IMR-90 (cell line): ENCODE results near the gene SF3A2. TPM values are rescaled to one million over a fixed set of nuclear protein-coding genes. Genes with fewer than 3 reads are reported as not detected.

Source experiments
- ATAC-seq: fragments of 200-7000 bp; cut with Tn5 transposase; 2 replicates; pipeline ENCODE4 v1.9.1; 2020; ENCODE audit warnings: low read depth, mild to moderate bottlenecking, moderate library complexity
- BruUV-seq: library from RNA; stranded (reverse); fragments of 400-500 nt; replicated peaks from 2 replicates; lab custom pipeline; 2021; lab: Mats Ljungman, UMichigan
- CTCF ChIA-PET: fragments of 300-600 bp; formaldehyde crosslinking; extraction: SDS; loops from one replicate; lab custom pipeline; 2021; ENCODE audit warnings: antibody characterized with exemption; lab: Yijun Ruan, JAX
- POLR2A ChIA-PET: fragments of 300-600 bp; sonication (Branson Sonifier 250); formaldehyde crosslinking; loops from one replicate; lab custom pipeline; 2022; ENCODE audit warnings: antibody characterized with exemption; ENCODE audit not compliant: unreplicated experiment; lab: Charles Lee
- DNase-seq: peaks from one replicate; pipeline ENCODE4 v3.0.0; 2013
- H2AFZ ChIP-seq: replicated peaks from 2 replicates; pipeline ENCODE3; 2013; ENCODE audit warnings: low read length, mild to moderate bottlenecking; ENCODE audit not compliant: poor library complexity
- H2AK5ac ChIP-seq: 2 replicates; pipeline ENCODE4 v1.6.1; 2013; ENCODE audit warnings: low read depth, low read length, inconsistent platforms
- H2AK9ac ChIP-seq: replicated peaks from 2 replicates; pipeline ENCODE3; 2013; ENCODE audit warnings: mild to moderate bottlenecking, low read depth, low read length, moderate library complexity; ENCODE audit not compliant: poor library complexity
- H2BK120ac ChIP-seq: 2 replicates; pipeline ENCODE4 v1.6.1; 2013; ENCODE audit warnings: low read depth, low read length, inconsistent platforms
- H2BK15ac ChIP-seq: 3 replicates; pipeline ENCODE4 v1.6.1; 2013; ENCODE audit warnings: low read depth, low read length, inconsistent platforms
- H2BK20ac ChIP-seq: 2 replicates; pipeline ENCODE4 v1.6.1; 2013; ENCODE audit warnings: low read depth, mild to moderate bottlenecking, inconsistent platforms, low read length, moderate library complexity
- H2BK5ac ChIP-seq: 2 replicates; pipeline ENCODE4 v1.6.1; 2013; ENCODE audit warnings: mild to moderate bottlenecking, low read depth, low read length, inconsistent platforms; ENCODE audit not compliant: poor library complexity, severe bottlenecking
- H3K14ac ChIP-seq: replicated peaks from 2 replicates; pipeline ENCODE4 v1.6.1; 2013; ENCODE audit warnings: low read depth, low read length, inconsistent platforms
- H3K18ac ChIP-seq: 2 replicates; pipeline ENCODE4 v1.6.1; 2013; ENCODE audit warnings: low read depth, low read length, control low read depth
- H3K23ac ChIP-seq: 2 replicates; pipeline ENCODE4 v1.6.1; 2013; ENCODE audit warnings: low read depth, low read length, inconsistent platforms
- H3K27ac ChIP-seq: 2 replicates; pipeline ENCODE4 v1.5.1; 2013; ENCODE audit warnings: mild to moderate bottlenecking, control low read depth, low read length; ENCODE audit not compliant: insufficient read depth
- H3K27me3 ChIP-seq: 2 replicates; pipeline ENCODE4 v1.6.1; 2013; ENCODE audit warnings: low read length; ENCODE audit not compliant: control insufficient read depth, insufficient read depth
- H3K36me3 ChIP-seq: 2 replicates; pipeline ENCODE4 v1.6.1; 2013; ENCODE audit warnings: low read length, mixed read lengths; ENCODE audit not compliant: control insufficient read depth, insufficient read depth
- H3K4ac ChIP-seq: 2 replicates; pipeline ENCODE4 v1.6.1; 2013; ENCODE audit warnings: low read depth, low read length, inconsistent platforms
- H3K4me1 ChIP-seq: 2 replicates; pipeline ENCODE4 v1.6.1; 2013; ENCODE audit warnings: low read length, mixed read lengths; ENCODE audit not compliant: control insufficient read depth, insufficient read depth
- H3K4me2 ChIP-seq: 2 replicates; pipeline ENCODE4 v1.6.1; 2013; ENCODE audit warnings: low read depth, mild to moderate bottlenecking, control low read depth, low read length, moderate library complexity
- H3K4me3 ChIP-seq: 2 replicates; pipeline ENCODE4 v1.5.1; 2013; ENCODE audit warnings: low read depth, mild to moderate bottlenecking, control low read depth, low read length, moderate library complexity; ENCODE audit not compliant: insufficient read depth
- H3K56ac ChIP-seq: 2 replicates; pipeline ENCODE4 v1.6.1; 2013; ENCODE audit warnings: low read length, inconsistent platforms; ENCODE audit not compliant: insufficient read depth; ENCODE audit errors: extremely low read depth
- H3K79me1 ChIP-seq, 2 experiments: 2 replicates each; pipeline ENCODE4 v1.6.1; 2013; ENCODE audit warnings: low read length in 2 of 2, inconsistent platforms in 1 of 2, low read depth in 1 of 2
- H3K9ac ChIP-seq: 2 replicates; pipeline ENCODE4 v1.6.1; 2013; ENCODE audit warnings: low read depth, low read length, control low read depth
- H3K9me1 ChIP-seq: 2 replicates; pipeline ENCODE4 v1.6.1; 2013; ENCODE audit warnings: low read length, inconsistent platforms; ENCODE audit not compliant: insufficient read depth
- H3K9me3 ChIP-seq: 2 replicates; pipeline ENCODE4 v1.6.1; 2013; ENCODE audit warnings: low read length; ENCODE audit not compliant: control insufficient read depth, insufficient read depth
- H4K20me1 ChIP-seq: 2 replicates; pipeline ENCODE4 v1.6.1; 2013; ENCODE audit warnings: low read length, inconsistent platforms; ENCODE audit not compliant: insufficient read depth
- H4K5ac ChIP-seq: 2 replicates; pipeline ENCODE4 v1.6.1; 2013; ENCODE audit warnings: mild to moderate bottlenecking, low read depth, low read length, control low read depth
- H4K8ac ChIP-seq, 2 experiments: 2 replicates each; pipeline ENCODE4 v1.6.1; 2013; ENCODE audit warnings: low read depth in 2 of 2, low read length in 2 of 2, control low read depth in 1 of 2, inconsistent platforms in 1 of 2
- H4K91ac ChIP-seq: 2 replicates; pipeline ENCODE4 v1.6.1; 2013; ENCODE audit warnings: low read depth, low read length, inconsistent platforms; ENCODE audit not compliant: insufficient read depth
- BHLHE40 ChIP-seq: fragments of 150-350 bp; IDR thresholded peaks from 2 replicates; pipeline ENCODE4 v1.6.1; 2016; ENCODE audit warnings: mild to moderate bottlenecking, low read depth, low read length
- MAFK ChIP-seq: IDR thresholded peaks from 2 replicates; pipeline ENCODE4 v1.6.1; 2012; ENCODE audit warnings: low read depth, low read length, improper control_type of control experiment
- POLR2A ChIP-seq: IDR thresholded peaks from 2 replicates; pipeline ENCODE4 v1.6.1; 2012; ENCODE audit warnings: mild to moderate bottlenecking, low read depth, low read length
- USF2 ChIP-seq: fragments of 150-350 bp; IDR thresholded peaks from 2 replicates; pipeline ENCODE4 v1.6.1; 2017; ENCODE audit warnings: mild to moderate bottlenecking, antibody characterized with exemption, low read length, low read depth
- WGBS, 2 experiments: methylation state at CpG; one replicate each; pipeline versions ENCODE4 v1.1.5 to v1.1.7; 2013; ENCODE audit warnings: missing lambda C conversion rate in 2 of 2; ENCODE audit not compliant: insufficient read length in 1 of 2; ENCODE audit errors: extremely low coverage in 2 of 2; 5-methylcytosine and 5-hydroxymethylcytosine counted together
- dilution Hi-C: fragments of 300-500 bp; cut with HindIII; formaldehyde crosslinking; loops from one replicate; pipeline ENCODE4 v1.14.3; 2018; ENCODE audit warnings: low sequenced_read_pairs; ENCODE audit not compliant: unreplicated experiment
- in situ Hi-C: fragments of 300-500 bp; cut with MboI; formaldehyde crosslinking; loops from 3 replicates; pipeline ENCODE4 v1.14.3; 2019; ENCODE audit warnings: low sequenced_read_pairs, inconsistent platforms, mixed read lengths
- intact Hi-C: fragments of 100-400 bp; cut with micrococcal nuclease; formaldehyde crosslinking; loops from 2 replicates; pipeline ENCODE4 v1.10.0; 2022
- polyA plus RNA-seq, 3 experiments: library from polyadenylated mRNA; depleted of rRNA; stranded (reverse); fragments of >200 nt; gene quantifications; 2 replicates each; pipeline ENCODE4 v1.2.3, GENCODE V29; 2012; ENCODE audit warnings: low replicate concordance in 1 of 3
- total RNA-seq: library from RNA; depleted of rRNA; stranded (reverse); fragments of >200 nt; gene quantifications from 2 replicates; pipeline ENCODE4 v1.2.3, GENCODE V29; 2012

SF3A2 gene
- total and polyA plus RNA-seq, 2 of the 4 experiments (the other 2 are of a cell fraction), result 4.8 to 34.5 TPM

- no peak for TF ChIP-seq MAFK
- no peak for TF ChIP-seq POLR2A
Measured at GRCh38 chr19:2192862-2193261, 43.8 kb upstream of the SF3A2 start (continued).

GRCh38 chr19:2193807-2194206, 42.8 kb upstream of the SF3A2 start:
- no peak overlapping the region for H3K4ac ChIP-seq
- ChIA-PET CTCF (no interaction called here), POLR2A (no interaction called here)
- ATAC-seq (no peak), DNase-seq (no peak)
- dilution Hi-C loops, result no loop called here
- no peak overlapping the region for H2BK20ac ChIP-seq
- peaks cover 35% of the 10 kb centered on the region for H4K20me1 ChIP-seq
- H2BK120ac ChIP-seq, result no peak overlapping the region
- no peak overlapping the region for H3K23ac ChIP-seq
- in situ Hi-C loops, result no loop called here
- no peak overlapping the region for H2AFZ ChIP-seq
- H3K4me1 ChIP-seq, result no peaks in the 10 kb centered on the region; the same call in 1 of the 2 replicates
- no peak overlapping the region for H4K5ac ChIP-seq
- no TSS peak for BruUV-seq
- H3K4me3 ChIP-seq, result no peak overlapping the region
- H3K79me1 ChIP-seq, result peaks cover 17 to 86% of the 10 kb centered on the region in 2 experiments
- H3K27ac ChIP-seq, result no peak overlapping the region
- H3K4me2 ChIP-seq, result no peak overlapping the region
- H4K91ac ChIP-seq, result no peak overlapping the region
- peaks cover 3% of the 10 kb centered on the region for H3K9me1 ChIP-seq
- no peak overlapping the region for H2AK5ac ChIP-seq
- TF ChIP-seq BHLHE40 (no peak), USF2 (no peak)
- H3K9me3 ChIP-seq, result no peaks in the 10 kb centered on the region
- no peak overlapping the region for H2BK15ac ChIP-seq
- H3K36me3 ChIP-seq, result peaks cover 64% of the 10 kb centered on the region
- no peaks in the 10 kb centered on the region for H3K27me3 ChIP-seq
- no peak overlapping the region for H3K18ac ChIP-seq
- no peak overlapping the region for H2AK9ac ChIP-seq
- no peak overlapping the region for H4K8ac ChIP-seq
- no peak overlapping the region for H2BK5ac ChIP-seq
- WGBS, 2 experiments, result 93% methylated on average over 11 of the region's 18 CpGs; no CpG with 5 or more reads in 1 of the 2 experiments
- H3K14ac ChIP-seq, result no peak overlapping the region
- H3K56ac ChIP-seq, result no peak overlapping the region
- intact Hi-C loops, result no loop called here
- no peak overlapping the region for H3K9ac ChIP-seq
